Sigmoid colon (tissue), 7 donors: ENCODE data around the gene ATG5. TPM values are rescaled to one million over a fixed set of nuclear protein-coding genes. Genes with fewer than 3 reads are reported as not detected.

Experiments used
- DNase-seq: peaks from one replicate; pipeline ENCODE4 v3.0.0-alpha.2; 2019
- H3K27ac ChIP-seq, 4 donors: fragments of 200-600 bp; sonication (generic); one replicate each; pipeline ENCODE4 v1.5.1; 2016 to 2019; ENCODE audit warnings: mild to moderate bottlenecking in 1 of 4
- H3K27me3 ChIP-seq, 3 donors: fragments of 200-600 bp; sonication (generic); one replicate each; pipeline ENCODE4 v1.5.1; 2019; ENCODE audit warnings: mild to moderate bottlenecking in 1 of 3
- H3K36me3 ChIP-seq, 4 donors: fragments of 200-600 bp; sonication (generic); one replicate each; pipeline ENCODE4 v1.5.1; 2016 to 2019
- H3K4me1 ChIP-seq, 4 donors: fragments of 200-600 bp; sonication (generic); one replicate each; pipeline ENCODE4 v1.5.1; 2017 to 2019
- H3K4me3 ChIP-seq, 4 donors: fragments of 200-600 bp; sonication (generic); one replicate each; pipeline ENCODE4 v1.5.1; 2017 to 2019; ENCODE audit warnings: mild to moderate bottlenecking in 2 of 4, moderate library complexity in 1 of 4
- H3K9me3 ChIP-seq, 4 donors: fragments of 200-600 bp in 3 of 4; sonication (generic) in 3 of 4; one replicate each; pipeline versions ENCODE4 v1.5.1 to v1.6.1; 2013 to 2019
- CTCF ChIP-seq, 4 experiments: fragments of 450-650 bp in 3 of 4; fragments of 200-600 bp in 1 of 4; IDR thresholded peaks; one replicate each; pipeline ENCODE4 v1.5.1; 2016 to 2019; ENCODE audit warnings: antibody characterized with exemption in 4 of 4, mild to moderate bottlenecking in 3 of 4, moderate library complexity in 2 of 4
- EP300 ChIP-seq, 4 donors: sonication (generic); formaldehyde crosslinking; IDR thresholded peaks; one replicate each; pipeline ENCODE4 v1.6.1; 2017; ENCODE audit warnings: antibody characterized with exemption in 4 of 4
- POLR2A ChIP-seq, 2 donors: fragments of 450-650 bp; IDR thresholded peaks; one replicate each; pipeline ENCODE4 v1.6.1; 2016; ENCODE audit warnings: antibody characterized with exemption in 2 of 2, mild to moderate bottlenecking in 2 of 2, moderate library complexity in 2 of 2
- POLR2AphosphoS5 ChIP-seq, 4 donors: sonication (generic); formaldehyde crosslinking; IDR thresholded peaks; one replicate each; pipeline ENCODE4 v1.6.1; 2017; ENCODE audit warnings: antibody characterized with exemption in 4 of 4
- WGBS, 2 donors: extraction: QIAGEN DNeasy Blood & Tissue Kit; methylation state at CpG; one replicate each; pipeline ENCODE4 v1.1.7; 2013; 5-methylcytosine and 5-hydroxymethylcytosine counted together
- intact Hi-C: fragments of 100-400 bp; cut with DNase I; formaldehyde crosslinking; loops from one replicate; pipeline ENCODE4 v1.15.1; 2023
- polyA plus RNA-seq, 3 donors: library from polyadenylated mRNA; stranded (reverse); fragments of 200-250 nt; gene quantifications; one replicate each; pipeline ENCODE4 v1.2.3, GENCODE V29; 2013
- total RNA-seq, 4 donors: library from RNA; depleted of rRNA; stranded (reverse); fragments of >200 nt; gene quantifications; one replicate each; pipeline ENCODE4 v1.1.0, GENCODE V29; 2016
- donor health status: healthy with polysubstance abuse.
- donor health status: Bipolar disorder and iron deficiency.
- donor health status: healthy.

Gene ATG5
- total and polyA plus RNA-seq, 7 donors = 27.8 to 59.2 (median 48.6) TPM

GRCh38 chr6:106186714-106187113 lies 138.8 kb downstream of the ATG5 start:
- 89 to 95% methylated on average over 2 of the region's 2 CpGs for WGBS, 2 donors
- Histone ChIP-seq H3K9me3 (no peaks in the 10 kb centered on the region), H3K4me3 (no peak overlapping the region), H3K36me3 (peaks cover 0 to 11% (median 0%) of the 10 kb centered on the region in 4 donors), H3K4me1 (no peaks in the 10 kb centered on the region), H3K27ac (no peak overlapping the region), H3K27me3 (no peaks in the 10 kb centered on the region)
- intact Hi-C loops = no loop called here
- no peak for TF ChIP-seq POLR2A (IDR thresholded peaks at IDR 0.05)
- TF ChIP-seq POLR2AphosphoS5 (IDR thresholded peaks at IDR 0.05) = no peak
- TF ChIP-seq EP300 (IDR thresholded peaks at IDR 0.05) = no peak
- TF ChIP-seq CTCF (IDR thresholded peaks at IDR 0.05) = no peak
- no peak for DNase-seq

GRCh38 chr6:106186172-106186571 lies 139.4 kb downstream of the ATG5 start:
- intact Hi-C loops = no loop called here
- H3K27ac ChIP-seq = no peak overlapping the region
- H3K36me3 ChIP-seq = peaks cover 0 to 11% (median 0%) of the 10 kb centered on the region in 4 donors
- no peaks in the 10 kb centered on the region for H3K27me3 ChIP-seq
- 88 to 91% methylated on average over 3 of the region's 3 CpGs for WGBS, 2 donors
- H3K4me1 ChIP-seq = no peaks in the 10 kb centered on the region
- TF ChIP-seq POLR2A (IDR thresholded peaks at IDR 0.05) (no peak), EP300 (IDR thresholded peaks at IDR 0.05) (no peak), POLR2AphosphoS5 (IDR thresholded peaks at IDR 0.05) (no peak), CTCF (IDR thresholded peaks at IDR 0.05) (no peak)
- H3K9me3 ChIP-seq = no peaks in the 10 kb centered on the region
- DNase-seq = no peak
- H3K4me3 ChIP-seq = no peak overlapping the region

- TF ChIP-seq EP300 (IDR thresholded peaks at IDR 0.05) (no peak), CTCF (IDR thresholded peaks at IDR 0.05) (no peak), POLR2AphosphoS5 (IDR thresholded peaks at IDR 0.05) (no peak), POLR2A (IDR thresholded peaks at IDR 0.05) (no peak)
- H3K27ac ChIP-seq = no peak overlapping the region
- no peak overlapping the region for H3K4me3 ChIP-seq
- no peak for DNase-seq
- H3K9me3 ChIP-seq = no peaks in the 10 kb centered on the region
- peaks cover 0 to 11% (median 0%) of the 10 kb centered on the region in 4 donors for H3K36me3 ChIP-seq
- intact Hi-C loops = no loop called here
- 92% methylated on average over 2 of the region's 2 CpGs for WGBS, 2 donors
- H3K4me1 ChIP-seq = no peaks in the 10 kb centered on the region
- no peaks in the 10 kb centered on the region for H3K27me3 ChIP-seq
Measured at GRCh38 chr6:106185615-106186014, 139.9 kb downstream of the ATG5 start.

- H3K36me3 ChIP-seq = peaks cover 0 to 11% (median 0%) of the 10 kb centered on the region in 4 donors
- H3K27ac ChIP-seq = no peak overlapping the region
- no peak for DNase-seq
- H3K4me1 ChIP-seq = no peaks in the 10 kb centered on the region
- 81 to 89% methylated on average over 3 of the region's 3 CpGs for WGBS, 2 donors
- no peaks in the 10 kb centered on the region for H3K27me3 ChIP-seq
- TF ChIP-seq CTCF (IDR thresholded peaks at IDR 0.05) (no peak), POLR2A (IDR thresholded peaks at IDR 0.05) (no peak), EP300 (IDR thresholded peaks at IDR 0.05) (no peak), POLR2AphosphoS5 (IDR thresholded peaks at IDR 0.05) (no peak)
- H3K9me3 ChIP-seq = no peaks in the 10 kb centered on the region
- no peak overlapping the region for H3K4me3 ChIP-seq
- intact Hi-C loops = no loop called here
Measured at GRCh38 chr6:106184629-106185028, 140.9 kb downstream of the ATG5 start.

GRCh38 chr6:106183430-106183829 lies 142.1 kb downstream of the ATG5 start:
- Histone ChIP-seq H3K27me3 (no peaks in the 10 kb centered on the region), H3K27ac (no peak overlapping the region), H3K4me1 (no peaks in the 10 kb centered on the region), H3K9me3 (no peaks in the 10 kb centered on the region), H3K4me3 (no peak overlapping the region), H3K36me3 (peaks cover 0 to 11% (median 0%) of the 10 kb centered on the region in 4 donors)
- intact Hi-C loops = no loop called here
- no peak for DNase-seq
- WGBS, 2 donors = 94 to 96% methylated on average over 1 of the region's 1 CpG
- TF ChIP-seq CTCF (IDR thresholded peaks at IDR 0.05) (no peak), POLR2AphosphoS5 (IDR thresholded peaks at IDR 0.05) (no peak), EP300 (IDR thresholded peaks at IDR 0.05) (no peak)
